ENCODE data around the gene ACSM2B. TPM values are rescaled to one million over a fixed set of nuclear protein-coding genes. Genes with fewer than 3 reads are reported as not detected.
"Not testable (repeated sequence)": the region's sequence is repeated elsewhere in the genome, so short reads cannot be mapped to it uniquely, and the experiment has no call there.

ACSM2B gene
- total RNA-seq, 1 experiment from 2014 or later, result not detected

DNA sequence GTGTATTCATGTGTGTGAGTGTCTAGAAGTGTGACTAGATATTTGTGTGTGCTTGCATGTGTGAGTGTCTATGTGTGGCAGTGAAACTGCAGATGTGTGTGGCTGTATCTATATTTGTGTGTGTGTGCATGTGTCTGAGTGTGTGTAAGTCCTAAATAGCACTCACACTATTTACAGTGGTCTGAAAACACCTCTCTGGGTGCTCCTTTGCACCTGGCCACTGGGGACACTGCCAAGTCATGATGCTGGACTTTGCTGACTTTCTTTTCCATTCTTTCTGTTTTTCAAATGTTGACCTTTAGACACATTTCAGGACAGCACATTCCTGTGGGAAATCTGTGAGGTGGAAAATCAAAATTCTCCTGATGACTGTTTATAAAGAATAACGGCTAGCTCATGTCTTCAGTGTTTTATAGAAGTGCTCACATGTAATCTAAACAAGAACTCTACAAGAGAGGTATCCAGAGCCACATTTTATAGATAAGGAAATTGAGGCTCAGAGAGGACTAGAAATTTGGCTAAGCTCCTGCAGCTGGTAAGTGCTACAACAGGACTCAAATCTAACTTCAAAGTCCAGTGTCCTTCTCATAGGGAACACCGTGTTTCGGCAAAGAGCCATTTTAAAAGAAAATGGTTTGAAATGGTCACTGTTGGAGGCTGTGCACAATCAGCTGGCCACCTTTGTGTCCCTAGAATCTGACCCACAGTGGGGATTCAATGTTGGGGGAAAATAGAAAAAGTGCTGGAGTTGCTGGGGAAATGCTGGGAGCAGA is 4.5 kb upstream of the ACSM2B start:
- H3K4me3 Mint-ChIP-seq (ENCODE audit: unreplicated experiment); H3K9me3 Mint-ChIP-seq (ENCODE audit: unreplicated experiment); CTCF ChIA-PET; POLR2A ChIA-PET; H3K36me3 Mint-ChIP-seq (ENCODE audit: insufficient read depth, unreplicated experiment); DNase-seq (ENCODE audit: unreplicated experiment); H3K4me1 Mint-ChIP-seq (ENCODE audit: insufficient read depth, unreplicated experiment); H3K27me3 Mint-ChIP-seq (ENCODE audit: insufficient read depth, unreplicated experiment); BruUV-seq (replicated peaks); H3K27ac Mint-ChIP-seq (ENCODE audit: low read depth, unreplicated experiment); intact Hi-C loops (cut with micrococcal nuclease): not testable (repeated sequence)

DNA sequence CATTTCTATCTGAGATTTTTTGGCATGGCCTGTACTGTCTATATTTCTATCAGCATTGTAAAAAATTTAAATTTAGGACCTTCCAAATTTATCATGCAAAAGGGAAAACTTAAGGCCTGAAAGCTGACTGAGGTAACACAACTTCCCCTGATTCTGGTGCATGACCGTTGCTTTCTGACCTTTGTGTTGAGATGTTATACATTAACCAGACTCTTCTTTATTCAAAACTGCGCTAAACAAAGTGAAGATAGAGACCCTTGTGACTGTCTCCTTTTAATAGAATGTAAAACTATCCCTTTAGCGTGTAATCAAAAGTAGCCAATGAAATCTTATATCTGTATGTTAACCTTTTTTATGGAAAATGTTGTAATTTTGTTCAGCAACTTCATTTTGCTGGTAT is 1.9 kb upstream of the ACSM2B start:
- intact Hi-C loops (cut with micrococcal nuclease); CTCF ChIA-PET; POLR2A ChIA-PET; DNase-seq (ENCODE audit: unreplicated experiment); BruUV-seq (replicated peaks); H3K27me3 Mint-ChIP-seq (ENCODE audit: insufficient read depth, unreplicated experiment); H3K4me1 Mint-ChIP-seq (ENCODE audit: insufficient read depth, unreplicated experiment); H3K27ac Mint-ChIP-seq (ENCODE audit: low read depth, unreplicated experiment); H3K36me3 Mint-ChIP-seq (ENCODE audit: insufficient read depth, unreplicated experiment); H3K9me3 Mint-ChIP-seq (ENCODE audit: unreplicated experiment); H3K4me3 Mint-ChIP-seq (ENCODE audit: unreplicated experiment): not testable (repeated sequence)

DNA sequence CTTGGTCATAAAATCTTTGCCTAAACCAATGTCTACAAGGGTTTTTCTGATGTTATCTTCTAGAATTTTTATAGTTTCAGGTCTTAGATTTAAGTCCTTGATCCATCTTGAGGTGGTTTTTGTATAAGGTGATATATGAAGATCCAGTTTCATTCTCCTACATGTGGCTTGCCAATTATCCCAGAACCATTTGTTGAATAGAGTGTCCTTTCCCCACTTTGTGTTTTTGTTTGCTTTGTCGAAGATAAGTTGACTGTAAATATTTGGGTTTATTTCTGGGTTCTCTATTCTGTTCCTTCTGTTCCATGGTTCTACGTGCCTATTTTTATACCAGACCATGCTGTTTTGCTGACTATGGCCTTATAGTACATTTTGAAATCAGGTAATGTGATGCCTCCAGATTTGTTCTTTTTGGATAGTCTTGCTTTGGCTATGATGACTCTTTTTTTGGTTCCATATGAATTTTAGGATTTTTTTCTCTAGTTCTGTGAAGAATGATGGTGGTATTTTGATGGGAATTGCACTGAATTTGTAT is 7.0 kb downstream of the ACSM2B start:
- intact Hi-C loops (cut with micrococcal nuclease); H3K27me3 Mint-ChIP-seq (ENCODE audit: insufficient read depth, unreplicated experiment); POLR2A ChIA-PET; CTCF ChIA-PET; DNase-seq (ENCODE audit: unreplicated experiment); H3K4me1 Mint-ChIP-seq (ENCODE audit: insufficient read depth, unreplicated experiment); H3K36me3 Mint-ChIP-seq (ENCODE audit: insufficient read depth, unreplicated experiment); BruUV-seq (replicated peaks); H3K4me3 Mint-ChIP-seq (ENCODE audit: unreplicated experiment); H3K27ac Mint-ChIP-seq (ENCODE audit: low read depth, unreplicated experiment); H3K9me3 Mint-ChIP-seq (ENCODE audit: unreplicated experiment): not testable (repeated sequence)

DNA sequence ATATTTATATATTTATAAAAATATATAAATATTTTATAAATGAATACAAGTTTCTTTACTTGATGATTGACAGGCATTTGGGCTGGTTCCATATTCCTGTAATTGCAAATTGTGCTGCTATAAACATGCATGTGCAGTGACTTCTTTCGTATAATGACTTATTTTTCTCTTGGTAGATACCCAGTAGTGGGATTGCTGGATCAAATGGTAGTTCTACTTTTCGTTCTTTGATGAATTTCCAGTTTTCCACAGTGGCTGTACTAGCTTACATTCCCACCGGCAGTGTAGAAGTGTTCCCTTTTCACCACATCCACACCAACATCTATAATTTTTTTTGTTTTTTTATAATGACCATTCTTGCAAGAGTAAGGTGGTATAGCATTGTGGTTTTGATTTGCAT is 7.8 kb downstream of the ACSM2B start:
- TF ChIP-seq, protein P1, sequence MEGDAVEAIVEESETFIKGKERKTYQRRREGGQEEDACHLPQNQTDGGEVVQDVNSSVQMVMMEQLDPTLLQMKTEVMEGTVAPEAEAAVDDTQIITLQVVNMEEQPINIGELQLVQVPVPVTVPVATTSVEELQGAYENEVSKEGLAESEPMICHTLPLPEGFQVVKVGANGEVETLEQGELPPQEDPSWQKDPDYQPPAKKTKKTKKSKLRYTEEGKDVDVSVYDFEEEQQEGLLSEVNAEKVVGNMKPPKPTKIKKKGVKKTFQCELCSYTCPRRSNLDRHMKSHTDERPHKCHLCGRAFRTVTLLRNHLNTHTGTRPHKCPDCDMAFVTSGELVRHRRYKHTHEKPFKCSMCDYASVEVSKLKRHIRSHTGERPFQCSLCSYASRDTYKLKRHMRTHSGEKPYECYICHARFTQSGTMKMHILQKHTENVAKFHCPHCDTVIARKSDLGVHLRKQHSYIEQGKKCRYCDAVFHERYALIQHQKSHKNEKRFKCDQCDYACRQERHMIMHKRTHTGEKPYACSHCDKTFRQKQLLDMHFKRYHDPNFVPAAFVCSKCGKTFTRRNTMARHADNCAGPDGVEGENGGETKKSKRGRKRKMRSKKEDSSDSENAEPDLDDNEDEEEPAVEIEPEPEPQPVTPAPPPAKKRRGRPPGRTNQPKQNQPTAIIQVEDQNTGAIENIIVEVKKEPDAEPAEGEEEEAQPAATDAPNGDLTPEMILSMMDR (IDR thresholded peaks at IDR 0.05; ENCODE audit: unreplicated experiment), result no peak
- intact Hi-C loops (cut with micrococcal nuclease), result no loop called here
- Mint-ChIP-seq H3K27me3 (ENCODE audit: insufficient read depth, unreplicated experiment) (no peaks in the 10 kb centered on the region), H3K9me3 (ENCODE audit: unreplicated experiment) (no peaks in the 10 kb centered on the region), H3K36me3 (ENCODE audit: insufficient read depth, unreplicated experiment) (no peaks in the 10 kb centered on the region), H3K4me3 (ENCODE audit: unreplicated experiment) (no peak overlapping the region), H3K4me1 (ENCODE audit: insufficient read depth, unreplicated experiment) (no peaks in the 10 kb centered on the region), H3K27ac (ENCODE audit: low read depth, unreplicated experiment) (no peak overlapping the region)
- no peak for DNase-seq (ENCODE audit: unreplicated experiment)
- no TSS peak for BruUV-seq (replicated peaks)
- POLR2A ChIA-PET, result no interaction called here
- CTCF ChIA-PET, result no interaction called here

DNA sequence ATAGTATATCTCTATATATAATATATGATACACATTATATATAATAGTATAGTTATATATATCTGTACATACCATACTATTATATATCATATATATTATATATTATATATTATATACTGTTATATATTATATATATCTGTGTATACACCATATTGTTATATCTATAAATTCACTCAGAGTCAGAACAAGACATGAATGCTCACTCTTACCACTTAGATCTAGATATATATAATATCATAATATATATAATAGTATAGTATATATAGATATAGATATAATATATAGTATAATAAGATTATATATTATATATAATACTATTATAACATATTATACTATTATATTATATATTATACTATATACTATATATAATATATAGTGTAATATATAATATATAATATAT is 9.3 kb downstream of the ACSM2B start:
- no peak overlapping the region for H3K4me3 Mint-ChIP-seq (ENCODE audit: unreplicated experiment)
- POLR2A ChIA-PET, result no interaction called here
- H3K36me3 Mint-ChIP-seq (ENCODE audit: insufficient read depth, unreplicated experiment), result no peaks in the 10 kb centered on the region
- no peak for DNase-seq (ENCODE audit: unreplicated experiment)
- CTCF ChIA-PET, result no interaction called here
- no peaks in the 10 kb centered on the region for H3K27me3 Mint-ChIP-seq (ENCODE audit: insufficient read depth, unreplicated experiment)
- no peak overlapping the region for H3K27ac Mint-ChIP-seq (ENCODE audit: low read depth, unreplicated experiment)
- intact Hi-C loops (cut with micrococcal nuclease), result no loop called here
- no peaks in the 10 kb centered on the region for H3K4me1 Mint-ChIP-seq (ENCODE audit: insufficient read depth, unreplicated experiment)
- TF ChIP-seq, protein P1 (IDR thresholded peaks at IDR 0.05; ENCODE audit: unreplicated experiment), result no peak
- H3K9me3 Mint-ChIP-seq (ENCODE audit: unreplicated experiment), result peaks cover 7% of the 10 kb centered on the region
- no TSS peak for BruUV-seq (replicated peaks)

DNA sequence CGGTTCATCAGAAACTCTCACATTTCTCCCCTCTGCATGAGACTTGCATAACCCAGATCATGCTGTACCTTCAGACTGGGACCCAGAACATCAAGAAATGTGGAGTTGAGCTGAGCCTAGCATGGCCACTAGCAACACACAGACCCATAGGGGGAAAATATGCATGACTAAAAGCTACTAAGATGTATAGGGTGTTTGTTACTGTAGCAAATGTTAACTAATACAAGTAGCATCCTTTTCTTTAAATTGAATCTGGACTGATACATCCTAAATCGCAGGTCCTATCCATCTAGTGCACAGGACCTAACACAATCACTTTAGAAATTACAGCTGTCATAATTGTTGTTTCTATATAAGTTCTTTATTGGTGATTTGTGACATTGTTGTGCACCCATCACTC is 10.8 kb downstream of the ACSM2B start:
- intact Hi-C loops (cut with micrococcal nuclease); BruUV-seq (replicated peaks): not testable (repeated sequence)

DNA sequence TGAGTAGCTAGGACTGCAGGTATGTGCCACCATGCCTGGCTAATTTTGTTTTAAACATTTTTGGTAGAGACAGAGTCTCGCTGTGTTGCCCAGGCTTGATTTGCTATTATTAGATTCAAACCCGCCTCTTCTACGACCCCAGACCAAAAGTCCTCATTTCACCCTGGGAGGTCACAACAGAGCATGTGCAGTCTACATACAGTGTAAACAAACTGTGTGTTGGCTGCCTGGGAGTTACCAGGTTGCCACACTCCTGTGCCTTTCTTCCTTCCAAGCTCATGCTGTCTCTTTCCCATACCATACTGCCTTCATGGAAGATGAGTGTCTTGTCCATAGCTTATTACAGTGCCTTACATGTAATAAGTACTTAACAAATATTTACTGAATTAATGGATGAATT is 11.9 kb downstream of the ACSM2B start:
- H3K36me3 Mint-ChIP-seq (ENCODE audit: insufficient read depth, unreplicated experiment); BruUV-seq (replicated peaks); POLR2A ChIA-PET; H3K27me3 Mint-ChIP-seq (ENCODE audit: insufficient read depth, unreplicated experiment); intact Hi-C loops (cut with micrococcal nuclease); CTCF ChIA-PET; H3K27ac Mint-ChIP-seq (ENCODE audit: low read depth, unreplicated experiment); DNase-seq (ENCODE audit: unreplicated experiment); H3K4me3 Mint-ChIP-seq (ENCODE audit: unreplicated experiment); H3K4me1 Mint-ChIP-seq (ENCODE audit: insufficient read depth, unreplicated experiment): not testable (repeated sequence)
- peaks cover 17% of the 10 kb centered on the region for H3K9me3 Mint-ChIP-seq (ENCODE audit: unreplicated experiment)

More for the DNA sequence above, 10.8 kb downstream of the ACSM2B start:
- POLR2A ChIA-PET; H3K36me3 Mint-ChIP-seq (ENCODE audit: insufficient read depth, unreplicated experiment); H3K4me3 Mint-ChIP-seq (ENCODE audit: unreplicated experiment); H3K27ac Mint-ChIP-seq (ENCODE audit: low read depth, unreplicated experiment); CTCF ChIA-PET; DNase-seq (ENCODE audit: unreplicated experiment); H3K27me3 Mint-ChIP-seq (ENCODE audit: insufficient read depth, unreplicated experiment); H3K4me1 Mint-ChIP-seq (ENCODE audit: insufficient read depth, unreplicated experiment): not testable (repeated sequence)
- H3K9me3 Mint-ChIP-seq (ENCODE audit: unreplicated experiment), result peaks cover 13% of the 10 kb centered on the region

DNA sequence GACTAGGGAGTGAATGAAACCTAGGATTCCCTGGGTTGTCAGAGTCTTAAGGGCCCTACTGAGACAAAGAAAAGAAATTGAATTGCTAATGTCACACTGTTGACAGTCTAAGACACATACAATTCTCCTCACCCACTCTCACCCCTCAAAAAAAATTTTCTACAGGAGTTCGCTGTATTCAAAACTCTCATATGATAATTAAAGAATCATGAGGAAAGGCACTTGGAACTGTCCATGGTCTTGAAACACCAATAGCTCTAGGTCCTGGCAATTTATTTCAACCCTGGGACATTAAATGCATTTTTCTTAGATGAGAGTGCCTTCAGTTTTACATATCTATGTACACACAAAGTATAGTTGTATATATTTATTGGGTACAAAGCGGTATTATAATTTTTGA is 20.5 kb downstream of the ACSM2B start:
- H3K27ac Mint-ChIP-seq (ENCODE audit: low read depth, unreplicated experiment); H3K4me1 Mint-ChIP-seq (ENCODE audit: insufficient read depth, unreplicated experiment); intact Hi-C loops (cut with micrococcal nuclease); BruUV-seq (replicated peaks); DNase-seq (ENCODE audit: unreplicated experiment); H3K27me3 Mint-ChIP-seq (ENCODE audit: insufficient read depth, unreplicated experiment); H3K4me3 Mint-ChIP-seq (ENCODE audit: unreplicated experiment); POLR2A ChIA-PET; H3K36me3 Mint-ChIP-seq (ENCODE audit: insufficient read depth, unreplicated experiment): not testable (repeated sequence)
- CTCF ChIA-PET, result interaction anchor here (0.6 to 0.7 kb wide), 2 partner anchors 83 to 954 kb away, joined by 3 read pairs; no protein-coding TSS in a partner anchor
- peaks cover 14% of the 10 kb centered on the region for H3K9me3 Mint-ChIP-seq (ENCODE audit: unreplicated experiment)

Measured in MCF 10A (cell line).